Mucosa of stomach (tissue), 1 donor: ENCODE data around the gene RBM47.
A peak's percentile ranks its signal among the peaks of the same experiment; 100 is the strongest.
"Not testable (repeated sequence)": the region's sequence is repeated elsewhere in the genome, so short reads cannot be mapped to it uniquely, and the experiment has no call there.

Source experiments
- H3K27me3 ChIP-seq: one replicate; pipeline ENCODE4 v1.7.0; 2013; ENCODE audit warnings: mild to moderate bottlenecking, low read length; ENCODE audit not compliant: control insufficient read depth, insufficient read depth
- H3K36me3 ChIP-seq: one replicate; pipeline ENCODE4 v1.7.0; 2013; ENCODE audit warnings: low read length; ENCODE audit not compliant: control insufficient read depth, insufficient read depth
- H3K4me1 ChIP-seq: one replicate; pipeline ENCODE4 v1.7.0; 2013; ENCODE audit warnings: mild to moderate bottlenecking, low read length; ENCODE audit not compliant: control insufficient read depth, insufficient read depth
- H3K4me3 ChIP-seq: one replicate; pipeline ENCODE4 v1.7.0; 2013; ENCODE audit warnings: low read length
- H3K9ac ChIP-seq: one replicate; pipeline ENCODE4 v1.7.0; 2013; ENCODE audit warnings: mild to moderate bottlenecking, low read length, moderate library complexity
- H3K9me3 ChIP-seq: one replicate; pipeline ENCODE4 v1.7.0; 2013; ENCODE audit warnings: mild to moderate bottlenecking, low read length, moderate library complexity; ENCODE audit not compliant: control insufficient read depth
- donor health status: Pancreatic carcinoma.

Gene RBM47

GRCh38 chr4:40536032-40536431, 93.6 kb downstream of the RBM47 start:
- Histone ChIP-seq H3K4me1 (peaks cover 4% of the 10 kb centered on the region), H3K9ac (no peak overlapping the region), H3K9me3 (no peaks in the 10 kb centered on the region), H3K4me3 (no peak overlapping the region), H3K27me3 (no peaks in the 10 kb centered on the region), H3K36me3 (no peaks in the 10 kb centered on the region)

GRCh38 chr4:40531636-40532023, 98.0 kb downstream of the RBM47 start:
- Histone ChIP-seq H3K4me3 (no peak overlapping the region), H3K4me1 (peaks cover 6% of the 10 kb centered on the region), H3K9me3 (no peaks in the 10 kb centered on the region), H3K9ac (no peak overlapping the region), H3K36me3 (no peaks in the 10 kb centered on the region), H3K27me3 (no peaks in the 10 kb centered on the region)

- H3K9me3 ChIP-seq = no peaks in the 10 kb centered on the region
These were observed 98.6 kb downstream of the RBM47 start for GRCh38 chr4:40530961-40531635.

GRCh38 chr4:40526741-40527140, 102.9 kb downstream of the RBM47 start:
- Histone ChIP-seq H3K27me3 (no peaks in the 10 kb centered on the region), H3K9me3 (no peaks in the 10 kb centered on the region), H3K9ac (peak overlapping the region; percentile 40), H3K4me1 (peaks cover 28% of the 10 kb centered on the region), H3K36me3 (no peaks in the 10 kb centered on the region), H3K4me3 (no peak overlapping the region)

More at GRCh38 chr4:40530961-40531635, 98.6 kb downstream of the RBM47 start:
- Histone ChIP-seq H3K36me3 (no peaks in the 10 kb centered on the region), H3K4me3 (no peak overlapping the region), H3K27me3 (no peaks in the 10 kb centered on the region), H3K4me1 (peaks cover 11% of the 10 kb centered on the region), H3K9ac (no peak overlapping the region)

- Histone ChIP-seq H3K4me1 (peaks cover 28% of the 10 kb centered on the region), H3K4me3 (no peak overlapping the region), H3K27me3 (no peaks in the 10 kb centered on the region), H3K36me3 (no peaks in the 10 kb centered on the region), H3K9ac (peak overlapping the region; percentile 43), H3K9me3 (no peaks in the 10 kb centered on the region)
These were observed 103.7 kb downstream of the RBM47 start for GRCh38 chr4:40525752-40526598.

GRCh38 chr4:40524366-40525041, 105.2 kb downstream of the RBM47 start:
- H3K27me3 ChIP-seq = no peaks in the 10 kb centered on the region

GRCh38 chr4:40523581-40523980, 106.1 kb downstream of the RBM47 start:
- Histone ChIP-seq H3K27me3 (no peaks in the 10 kb centered on the region), H3K4me1 (peaks cover 26% of the 10 kb centered on the region), H3K9ac (no peak overlapping the region)

More at GRCh38 chr4:40524366-40525041, 105.2 kb downstream of the RBM47 start:
- Histone ChIP-seq H3K9ac (no peak overlapping the region), H3K4me1 (peaks cover 26% of the 10 kb centered on the region), H3K36me3 (no peaks in the 10 kb centered on the region), H3K9me3 (no peaks in the 10 kb centered on the region), H3K4me3 (no peak overlapping the region)

GRCh38 chr4:40521957-40522356, 107.7 kb downstream of the RBM47 start:
- Histone ChIP-seq H3K9ac (no peak overlapping the region), H3K36me3 (no peaks in the 10 kb centered on the region), H3K27me3 (no peaks in the 10 kb centered on the region), H3K4me3 (no peak overlapping the region), H3K4me1 (peaks cover 29% of the 10 kb centered on the region), H3K9me3 (no peaks in the 10 kb centered on the region)

More at GRCh38 chr4:40523581-40523980, 106.1 kb downstream of the RBM47 start:
- no peaks in the 10 kb centered on the region for H3K36me3 ChIP-seq
- no peaks in the 10 kb centered on the region for H3K9me3 ChIP-seq
- no peak overlapping the region for H3K4me3 ChIP-seq

- Histone ChIP-seq H3K4me1 (peaks cover 23% of the 10 kb centered on the region), H3K9ac (no peak overlapping the region), H3K27me3 (no peaks in the 10 kb centered on the region)
These were observed 109.1 kb downstream of the RBM47 start for GRCh38 chr4:40520533-40520932.

GRCh38 chr4:40517081-40517480, 112.6 kb downstream of the RBM47 start:
- H3K9ac ChIP-seq, H3K4me3 ChIP-seq, H3K9me3 ChIP-seq, H3K36me3 ChIP-seq, H3K27me3 ChIP-seq: not testable (repeated sequence)
- H3K4me1 ChIP-seq = peaks cover 11% of the 10 kb centered on the region

More at GRCh38 chr4:40520533-40520932, 109.1 kb downstream of the RBM47 start:
- no peaks in the 10 kb centered on the region for H3K9me3 ChIP-seq
- no peak overlapping the region for H3K4me3 ChIP-seq
- H3K36me3 ChIP-seq = no peaks in the 10 kb centered on the region

GRCh38 chr4:40516651-40517050, 113.0 kb downstream of the RBM47 start:
- Histone ChIP-seq H3K4me3 (no peak overlapping the region), H3K36me3 (no peaks in the 10 kb centered on the region), H3K9ac (peak overlapping the region; percentile 78), H3K4me1 (peaks cover 11% of the 10 kb centered on the region), H3K9me3 (no peaks in the 10 kb centered on the region), H3K27me3 (no peaks in the 10 kb centered on the region)
